SJSA1 (cell line): ENCODE results near the gene GLT8D1. TPM values are rescaled to one million over a fixed set of nuclear protein-coding genes. Genes with fewer than 3 reads are reported as not detected.
"Not testable (repeated sequence)": the region's sequence is repeated elsewhere in the genome, so short reads cannot be mapped to it uniquely, and the experiment has no call there.

ENCODE experiments used
- DNase-seq, 2 experiments: peaks; one replicate each; pipeline ENCODE4 v3.0.0-alpha.2; 2015 to 2020; ENCODE audit warnings: low spot score in 2 of 2, low read depth in 1 of 2
- H3K27ac ChIP-seq: fragments of 250-450 bp; sonication (Bioruptor Pico); 2 replicates; pipeline ENCODE4 v1.5.1; 2020; ENCODE audit warnings: mild to moderate bottlenecking, moderate library complexity
- H3K27me3 ChIP-seq: fragments of 250-450 bp; sonication (Bioruptor Pico); replicated peaks from 2 replicates; pipeline ENCODE4 v1.5.1; 2020; ENCODE audit warnings: mild to moderate bottlenecking, moderate library complexity
- H3K36me3 ChIP-seq: fragments of 250-450 bp; sonication (Bioruptor Pico); 2 replicates; pipeline ENCODE4 v1.5.1; 2020; ENCODE audit warnings: mild to moderate bottlenecking
- H3K4me1 ChIP-seq: fragments of 250-450 bp; sonication (Bioruptor Pico); replicated peaks from 2 replicates; pipeline ENCODE4 v1.6.1; 2021; ENCODE audit warnings: mild to moderate bottlenecking
- H3K4me3 ChIP-seq: fragments of 250-450 bp; sonication (Bioruptor Pico); 2 replicates; pipeline ENCODE4 v1.5.1; 2020; ENCODE audit warnings: mild to moderate bottlenecking
- H3K9me3 ChIP-seq: fragments of 250-450 bp; sonication (Bioruptor Pico); replicated peaks from 2 replicates; pipeline ENCODE4 v1.5.1; 2020; ENCODE audit warnings: mild to moderate bottlenecking
- total RNA-seq: library from RNA; depleted of rRNA; stranded (reverse); fragments of >200 nt; shearing (Covaris generic); gene quantifications from 2 replicates; pipeline ENCODE4 v1.2.3, GENCODE V29; 2014; rRNA removed

GLT8D1 gene, protein sequence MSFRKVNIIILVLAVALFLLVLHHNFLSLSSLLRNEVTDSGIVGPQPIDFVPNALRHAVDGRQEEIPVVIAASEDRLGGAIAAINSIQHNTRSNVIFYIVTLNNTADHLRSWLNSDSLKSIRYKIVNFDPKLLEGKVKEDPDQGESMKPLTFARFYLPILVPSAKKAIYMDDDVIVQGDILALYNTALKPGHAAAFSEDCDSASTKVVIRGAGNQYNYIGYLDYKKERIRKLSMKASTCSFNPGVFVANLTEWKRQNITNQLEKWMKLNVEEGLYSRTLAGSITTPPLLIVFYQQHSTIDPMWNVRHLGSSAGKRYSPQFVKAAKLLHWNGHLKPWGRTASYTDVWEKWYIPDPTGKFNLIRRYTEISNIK
- 50.3 and 59.4 TPM in 2 replicates for total RNA-seq

DNA sequence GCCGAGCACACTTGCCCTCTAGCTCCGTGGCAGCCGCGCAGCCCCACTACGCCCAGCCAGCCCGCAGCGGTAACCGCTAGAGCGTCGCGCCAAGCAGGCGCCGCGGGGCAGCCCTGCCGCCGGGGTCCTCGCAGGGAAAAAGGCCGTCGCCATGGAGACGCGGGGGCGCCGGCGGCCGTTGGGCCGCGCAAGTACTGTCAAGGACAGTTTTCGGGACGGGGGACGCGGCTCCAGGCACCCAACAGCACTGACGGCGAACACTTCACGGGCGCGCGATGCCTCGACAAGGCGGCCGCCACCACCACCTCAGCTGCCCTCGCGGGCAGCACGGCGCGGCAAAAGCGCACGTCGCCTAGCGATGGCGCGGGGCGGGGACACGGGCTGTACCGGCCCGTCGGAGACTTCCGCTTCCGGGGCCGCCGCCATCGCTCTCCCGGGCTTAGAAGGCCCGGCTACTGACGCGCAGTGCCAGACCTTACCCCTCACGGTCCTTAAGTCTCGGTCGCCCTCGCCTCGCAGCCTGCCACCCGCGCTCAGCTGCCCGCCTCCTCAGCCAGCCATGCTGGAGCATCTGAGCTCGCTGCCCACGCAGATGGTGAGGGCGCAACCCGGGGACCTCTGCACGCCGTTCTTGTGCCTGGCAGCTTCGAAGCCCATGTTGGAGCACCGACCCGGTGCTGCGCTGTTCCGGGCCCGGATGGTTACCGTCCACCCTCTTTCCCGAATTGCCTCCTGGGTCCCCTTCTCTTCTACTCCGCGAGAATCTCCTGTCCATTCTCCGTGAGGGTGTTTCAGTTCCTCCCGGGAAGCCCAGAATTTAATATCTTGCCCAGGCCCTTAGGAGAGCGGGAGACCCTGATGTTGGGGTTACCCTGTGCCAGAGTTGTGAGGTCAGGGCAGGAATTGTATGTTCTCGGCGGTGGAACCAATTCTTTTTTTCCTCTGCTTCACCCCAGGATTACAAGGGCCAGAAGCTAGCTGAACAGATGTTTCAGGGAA, at the start of gene GLT8D1, which contains the start of gene SPCS1:
Gene GLT8D1, minus strand, starts transcription at position 104 of the 999 bp plus-strand sequence. CDS start 5,331 bp downstream, outside the sequence.
Gene SPCS1, plus strand, starts transcription at position 419 of the 999 bp plus-strand sequence. Its CDS starts 141 bp downstream, at position 560.
- Histone ChIP-seq H3K4me1 (peaks cover 8% of the 10 kb centered on the region; the same call in 1 of the 2 replicates), H3K27ac (peak within 1 kb of the TSS; percentile 80), H3K36me3 (peaks cover 32% of the 10 kb centered on the region), H3K4me3 (peak within 1 kb of the TSS; percentile 93), H3K27me3 (no peaks in the 10 kb centered on the region), H3K9me3 (no peaks in the 10 kb centered on the region)
- peak; percentile 79 to 94 for DNase-seq

DNA sequence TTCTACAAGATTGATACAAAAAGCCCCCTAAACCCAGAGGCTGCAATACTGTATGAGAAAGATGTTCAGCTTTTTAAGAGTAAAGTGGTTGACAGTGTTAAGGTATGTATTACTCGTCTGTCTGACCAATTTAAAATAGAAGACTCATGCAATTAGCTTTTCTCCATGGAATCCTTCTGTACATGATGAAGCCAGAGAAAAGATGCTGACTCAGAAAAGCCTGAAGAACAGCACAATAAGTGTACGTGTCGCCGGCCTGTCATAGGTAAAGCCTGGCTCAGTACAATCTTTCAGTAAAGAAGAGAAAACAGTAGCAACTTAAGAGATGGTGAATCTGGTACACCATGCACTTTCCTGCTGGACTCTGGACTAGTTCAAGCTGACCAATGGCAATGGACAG, 48.8 kb upstream of the GLT8D1 start:
- no peaks in the 10 kb centered on the region for H3K4me1 ChIP-seq

DNA sequence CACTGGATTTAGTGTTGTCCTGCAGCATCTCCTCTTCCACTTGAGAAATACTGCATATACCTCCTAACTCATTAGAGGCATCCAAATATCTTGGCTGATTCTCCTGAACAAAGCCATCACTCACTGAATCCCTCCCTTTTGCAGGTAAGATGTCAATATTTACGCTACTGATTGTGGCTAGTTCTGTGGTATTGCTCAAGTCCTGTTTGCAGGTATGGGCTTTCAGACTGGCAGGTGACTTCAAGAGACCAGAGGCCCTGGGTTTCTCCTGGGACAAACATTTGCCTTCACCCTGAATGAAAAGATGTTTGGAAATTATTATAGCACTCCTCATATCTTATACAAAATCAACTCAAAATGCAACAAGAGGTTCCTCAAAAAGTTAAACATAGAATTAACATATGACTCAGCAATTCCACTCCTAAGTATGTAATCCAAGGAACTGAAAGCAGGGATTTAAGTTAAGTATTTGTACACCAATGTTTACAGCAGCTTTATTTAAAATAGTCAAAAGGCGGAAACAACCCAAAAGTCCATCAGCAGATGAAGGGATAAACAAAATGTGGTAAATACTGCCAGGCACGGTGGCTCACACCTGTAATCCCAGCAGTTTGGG, 46.6 kb upstream of the GLT8D1 start:
- H3K4me1 ChIP-seq, result no peaks in the 10 kb centered on the region
- no peak overlapping the region for H3K4me3 ChIP-seq
- DNase-seq, result no peak
- no peak overlapping the region for H3K27ac ChIP-seq
- peaks cover 31% of the 10 kb centered on the region for H3K36me3 ChIP-seq
- no peaks in the 10 kb centered on the region for H3K27me3 ChIP-seq
- H3K9me3 ChIP-seq, result no peaks in the 10 kb centered on the region

More for the DNA sequence above, 48.8 kb upstream of the GLT8D1 start:
- H3K27me3 ChIP-seq, result no peaks in the 10 kb centered on the region
- DNase-seq, result no peak
- no peak overlapping the region for H3K4me3 ChIP-seq
- no peaks in the 10 kb centered on the region for H3K9me3 ChIP-seq
- H3K36me3 ChIP-seq, result peaks cover 27% of the 10 kb centered on the region
- no peak overlapping the region for H3K27ac ChIP-seq

- H3K27ac ChIP-seq, result no peak overlapping the region
- H3K4me3 ChIP-seq, result no peak overlapping the region
- no peaks in the 10 kb centered on the region for H3K9me3 ChIP-seq
These were observed 38.1 kb upstream of the GLT8D1 start for GRCh38 chr3:52743721-52744120.

GRCh38 chr3:52743152-52743551, 37.6 kb upstream of the GLT8D1 start:
- no peaks in the 10 kb centered on the region for H3K27me3 ChIP-seq
- H3K36me3 ChIP-seq, result peaks cover 40% of the 10 kb centered on the region
- H3K9me3 ChIP-seq, result no peaks in the 10 kb centered on the region
- H3K4me1 ChIP-seq, result no peaks in the 10 kb centered on the region
- no peak overlapping the region for H3K4me3 ChIP-seq
- H3K27ac ChIP-seq, result no peak overlapping the region
- DNase-seq, result no peak

More at GRCh38 chr3:52743721-52744120, 38.1 kb upstream of the GLT8D1 start:
- no peaks in the 10 kb centered on the region for H3K27me3 ChIP-seq
- H3K36me3 ChIP-seq, result peaks cover 45% of the 10 kb centered on the region
- no peak for DNase-seq
- H3K4me1 ChIP-seq, result no peaks in the 10 kb centered on the region

DNA sequence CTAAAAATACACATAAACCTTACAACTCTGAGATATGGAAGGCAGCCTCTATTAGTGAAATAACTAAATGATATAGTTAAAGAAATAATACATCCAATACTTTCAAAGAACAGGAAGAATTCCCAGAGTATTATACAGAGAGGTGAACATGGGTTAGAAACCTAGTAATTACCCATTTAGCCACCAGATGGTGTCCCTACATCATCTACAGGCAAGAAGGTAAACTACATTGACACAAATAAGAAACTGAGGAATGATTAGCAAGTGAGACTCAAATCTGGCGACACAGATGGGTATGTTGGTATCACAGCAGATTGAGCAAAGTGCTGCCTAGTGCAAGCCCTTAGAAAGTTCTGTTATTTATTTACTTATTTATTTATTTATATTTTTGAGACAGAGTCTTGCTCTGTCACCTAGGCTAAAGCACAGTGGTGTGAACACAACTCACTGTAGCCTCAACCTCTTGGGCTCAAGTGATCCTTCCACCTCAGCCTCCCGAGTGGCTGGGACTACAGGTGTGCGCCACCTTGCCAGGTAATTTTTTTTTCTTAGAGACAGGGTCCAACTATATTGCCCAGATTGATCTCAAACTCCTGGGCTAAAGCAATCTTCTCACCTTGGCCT, 36.9 kb upstream of the GLT8D1 start:
- H3K27me3 ChIP-seq, result no peaks in the 10 kb centered on the region
- H3K4me3 ChIP-seq, result no peak overlapping the region
- DNase-seq, result peak in 1 of 2 experiments; percentile 23
- H3K36me3 ChIP-seq, result peaks cover 40% of the 10 kb centered on the region
- no peaks in the 10 kb centered on the region for H3K9me3 ChIP-seq
- no peak overlapping the region for H3K27ac ChIP-seq
- H3K4me1 ChIP-seq, result no peaks in the 10 kb centered on the region

DNA sequence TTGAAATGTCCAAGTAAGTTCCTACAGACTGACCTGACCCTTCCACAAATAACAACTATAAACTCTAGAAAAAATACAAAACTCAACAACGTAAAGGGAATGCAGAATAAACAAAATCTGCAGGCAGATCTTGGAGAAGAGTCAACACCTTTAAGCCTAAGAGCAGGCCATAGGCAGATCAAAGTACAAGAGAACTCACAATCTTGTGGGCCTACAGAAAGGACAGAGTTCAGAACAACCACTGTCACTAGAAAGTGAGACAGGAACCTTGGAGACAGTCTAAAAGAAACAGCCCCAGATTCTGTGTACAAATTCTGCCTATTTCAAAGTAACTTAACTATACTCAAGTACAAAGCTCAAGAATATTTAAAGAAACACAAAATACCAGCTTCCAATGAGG, 34.1 kb upstream of the GLT8D1 start:
- H3K27ac ChIP-seq, result no peak overlapping the region
- no peaks in the 10 kb centered on the region for H3K4me1 ChIP-seq
- no peak overlapping the region for H3K4me3 ChIP-seq
- H3K36me3 ChIP-seq, result peaks cover 34% of the 10 kb centered on the region
- no peaks in the 10 kb centered on the region for H3K9me3 ChIP-seq
- no peaks in the 10 kb centered on the region for H3K27me3 ChIP-seq
- DNase-seq, result no peak

DNA sequence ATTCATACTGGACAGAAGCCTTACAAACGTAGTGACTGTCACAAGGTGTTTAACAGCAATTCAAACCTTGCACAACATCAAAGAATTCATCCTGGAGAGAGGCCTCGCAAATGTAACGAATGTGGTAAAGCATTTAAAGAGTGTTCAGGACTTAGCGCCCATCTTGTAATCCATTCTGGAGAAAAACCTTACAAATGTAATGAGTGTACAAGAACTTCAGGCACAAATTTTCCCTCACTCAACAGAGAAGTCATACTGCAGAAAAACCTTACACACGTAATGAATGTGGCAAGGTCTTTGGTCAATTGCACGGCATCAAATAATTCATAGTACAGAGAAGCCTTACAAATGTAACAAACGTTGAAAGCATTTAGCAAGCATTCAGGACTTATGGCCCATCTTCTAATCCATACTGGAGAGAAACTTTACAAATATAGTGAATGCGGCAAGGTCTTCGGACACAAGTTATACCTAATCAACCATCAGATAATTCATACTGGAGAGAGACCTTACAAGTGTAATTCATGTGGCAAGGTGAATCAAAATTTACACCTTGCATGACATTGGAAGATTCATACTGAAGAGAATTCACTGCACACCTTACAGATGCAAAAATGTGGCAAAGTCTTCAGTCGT, 27.8 kb upstream of the GLT8D1 start:
- no peak overlapping the region for H3K27ac ChIP-seq
- no peak for DNase-seq
- H3K36me3 ChIP-seq, result peaks cover 32% of the 10 kb centered on the region
- H3K27me3 ChIP-seq, result no peaks in the 10 kb centered on the region
- no peaks in the 10 kb centered on the region for H3K9me3 ChIP-seq
- no peak overlapping the region for H3K4me3 ChIP-seq
- H3K4me1 ChIP-seq, result no peaks in the 10 kb centered on the region

- no peaks in the 10 kb centered on the region for H3K27me3 ChIP-seq
- no peak for DNase-seq
- no peak overlapping the region for H3K27ac ChIP-seq
- H3K4me1 ChIP-seq, result no peaks in the 10 kb centered on the region
- no peaks in the 10 kb centered on the region for H3K9me3 ChIP-seq
- peaks cover 32% of the 10 kb centered on the region for H3K36me3 ChIP-seq
- no peak overlapping the region for H3K4me3 ChIP-seq
These were observed 26.0 kb upstream of the GLT8D1 start for GRCh38 chr3:52731590-52731989.

GRCh38 chr3:52730681-52731080, 25.1 kb upstream of the GLT8D1 start:
- DNase-seq, result no peak

DNA sequence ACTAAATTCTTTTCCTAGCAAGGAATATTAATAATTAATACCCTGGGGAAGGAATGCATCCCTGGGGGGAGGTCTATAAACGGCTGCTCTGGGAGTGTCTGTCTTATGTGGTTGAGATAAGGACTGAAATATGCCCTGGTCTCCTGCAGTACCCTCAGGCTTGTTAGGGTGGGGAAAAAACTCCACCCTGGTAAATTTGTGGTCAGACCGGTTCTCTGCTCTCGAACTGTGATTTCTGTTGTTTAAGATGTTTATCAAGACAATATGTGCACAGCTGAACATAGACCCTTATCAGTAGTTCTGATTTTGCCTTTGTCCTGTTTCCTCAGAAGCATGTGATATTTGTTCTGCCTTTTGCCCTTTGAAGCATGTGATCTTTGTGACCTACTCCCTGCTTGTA, 23.2 kb upstream of the GLT8D1 start:
- not testable (repeated sequence) for H3K4me1 ChIP-seq, H3K9me3 ChIP-seq, H3K4me3 ChIP-seq, H3K27me3 ChIP-seq, DNase-seq, H3K27ac ChIP-seq
- peaks cover 26% of the 10 kb centered on the region for H3K36me3 ChIP-seq

More at GRCh38 chr3:52730681-52731080, 25.1 kb upstream of the GLT8D1 start:
- H3K4me3 ChIP-seq, result no peak overlapping the region
- peaks cover 30% of the 10 kb centered on the region for H3K36me3 ChIP-seq
- H3K4me1 ChIP-seq, result no peaks in the 10 kb centered on the region
- no peak overlapping the region for H3K27ac ChIP-seq
- no peaks in the 10 kb centered on the region for H3K27me3 ChIP-seq
- no peaks in the 10 kb centered on the region for H3K9me3 ChIP-seq

DNA sequence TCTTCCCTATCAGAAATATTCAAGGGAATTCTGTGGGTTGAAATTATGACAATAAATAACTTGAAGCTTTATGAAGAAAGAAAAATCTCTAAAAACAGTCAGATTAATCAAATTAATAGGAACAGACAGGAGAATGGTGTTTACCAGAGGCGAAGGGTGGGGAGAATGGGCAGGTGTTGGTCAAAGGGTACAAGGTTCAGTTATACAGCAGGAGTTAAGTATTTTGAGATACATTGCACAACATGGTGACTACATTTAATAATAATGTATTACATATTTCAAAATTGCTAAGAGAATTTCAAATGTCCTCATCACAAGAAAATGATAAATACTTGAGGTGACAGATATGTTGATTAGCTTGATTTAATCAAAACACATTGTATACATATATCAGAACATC, 18.9 kb upstream of the GLT8D1 start:
- H3K4me3 ChIP-seq, result no peak overlapping the region
- H3K27me3 ChIP-seq, result no peaks in the 10 kb centered on the region
- H3K27ac ChIP-seq, result no peak overlapping the region
- H3K36me3 ChIP-seq, result peaks cover 3% of the 10 kb centered on the region; the same call in 1 of the 2 replicates
- no peaks in the 10 kb centered on the region for H3K9me3 ChIP-seq
- no peak for DNase-seq
- no peaks in the 10 kb centered on the region for H3K4me1 ChIP-seq
